ENCODE data around the gene TERT. TPM values are rescaled to one million over a fixed set of nuclear protein-coding genes. Genes with fewer than 3 reads are reported as not detected.

The TERT gene
- total and polyA plus RNA-seq, 2 of the 13 experiments (the other 11 are each of a cell fraction or from before 2014, with no cell fraction given) = 4.3 to 5.9 TPM

GRCh38 chr5:1343931-1344901 lies 49.3 kb upstream of the TERT start (continued):
- TF ChIP-seq SNAPC4 (CRISPR knock-in tag; IDR thresholded peaks at IDR 0.05) (no peak), KDM4B (CRISPR knock-in tag; IDR thresholded peaks at IDR 0.05) (no peak), MED13 (CRISPR knock-in tag; IDR thresholded peaks at IDR 0.05) (no peak), ZNF335 (CRISPR knock-in tag; IDR thresholded peaks at IDR 0.05) (no peak), ZNF563 (CRISPR knock-in tag; IDR thresholded peaks at IDR 0.05) (no peak), TFDP1 (CRISPR knock-in tag; IDR thresholded peaks at IDR 0.05; ENCODE audit: borderline replicate concordance) (0 out of 2 replicates have a peak, but pooled peaks have one; percentile 8), REXO4 (CRISPR knock-in tag; IDR thresholded peaks at IDR 0.05; ENCODE audit: borderline replicate concordance) (no peak), NFAT5 (CRISPR knock-in tag; IDR thresholded peaks at IDR 0.05) (peak; percentile 7), ZNF446 (CRISPR knock-in tag; IDR thresholded peaks at IDR 0.05) (no peak), ZNF558 (CRISPR knock-in tag; IDR thresholded peaks at IDR 0.05; ENCODE audit: borderline replicate concordance) (no peak), CSRNP1 (CRISPR knock-in tag; IDR thresholded peaks at IDR 0.05) (0 out of 2 replicates have a peak, but pooled peaks have one; percentile 1), MAFF (IDR thresholded peaks at IDR 0.05; ENCODE audit: low read depth, low read length) (no peak), ZNF777 (CRISPR knock-in tag; IDR thresholded peaks at IDR 0.05) (0 out of 2 replicates have a peak, but pooled peaks have one; percentile 32)

All from HepG2 (cell line).